GM13977 (cell line): Measurements from ENCODE around the gene SLC10A7.

ENCODE experiments used
- DNase-seq: peaks from one replicate; pipeline ENCODE4 v3.0.0; 2012; ENCODE audit warnings: low spot score
- CTCF ChIP-seq: IDR thresholded peaks from 2 replicates; pipeline ENCODE4 v1.5.1; 2012; ENCODE audit warnings: mild to moderate bottlenecking, control low read depth; ENCODE audit not compliant: insufficient read depth; ENCODE audit errors: extremely low read depth, missing control alignments
- in situ Hi-C: fragments of 300-500 bp; cut with MboI; formaldehyde crosslinking; loops from one replicate; pipeline ENCODE4 v1.12.0; 2022; ENCODE audit warnings: low sequenced_read_pairs, low pct_unique_long_range_greater_than_20kb, mixed read lengths, inconsistent platforms; ENCODE audit not compliant: unreplicated experiment

SLC10A7 gene

GRCh38 chr4:146514651-146515357, 6.9 kb downstream of the SLC10A7 start:
- DNase-seq, result no peak
- in situ Hi-C loops, result no loop called here
- TF ChIP-seq CTCF, result no peak

GRCh38 chr4:146513548-146513947, 8.2 kb downstream of the SLC10A7 start:
- DNase-seq, result no peak
- in situ Hi-C loops, result no loop called here
- no peak for TF ChIP-seq CTCF

- in situ Hi-C loops, result no loop called here
- TF ChIP-seq CTCF, result no peak
Measured at GRCh38 chr4:146511381-146511780, 10.4 kb downstream of the SLC10A7 start.

GRCh38 chr4:146510942-146511341, 10.8 kb downstream of the SLC10A7 start:
- TF ChIP-seq CTCF, result no peak
- in situ Hi-C loops, result no loop called here
- DNase-seq, result no peak

More at GRCh38 chr4:146511381-146511780, 10.4 kb downstream of the SLC10A7 start:
- DNase-seq, result no peak

GRCh38 chr4:146508229-146508939, 13.4 kb downstream of the SLC10A7 start:
- TF ChIP-seq CTCF, result no peak
- DNase-seq, result no peak
- in situ Hi-C loops, result no loop called here

GRCh38 chr4:146507632-146508031, 14.1 kb downstream of the SLC10A7 start:
- no peak for DNase-seq
- no peak for TF ChIP-seq CTCF
- in situ Hi-C loops, result no loop called here
